ENCODE results near the gene SEC22C. TPM values are rescaled to one million over a fixed set of nuclear protein-coding genes. Genes with fewer than 3 reads are reported as not detected.

The SEC22C gene
- total RNA-seq, 1 donor from 2014 or later: 73.3 TPM

GRCh38 chr3:42524751-42525150, 57.0 kb downstream of the SEC22C start:
- no peak overlapping the region for H3K4me3 ChIP-seq (ENCODE audit: low read depth, low read length)
- no peak for TF ChIP-seq CTCF (IDR thresholded peaks at IDR 0.05; ENCODE audit: insufficient read depth, low read length, poor library complexity, severe bottlenecking)

GRCh38 chr3:42520906-42521305, 60.9 kb downstream of the SEC22C start:
- no peaks in the 10 kb centered on the region for H3K36me3 ChIP-seq (ENCODE audit: control insufficient read depth, insufficient read depth, low read length)
- no peaks in the 10 kb centered on the region for H3K27me3 ChIP-seq (ENCODE audit: control insufficient read depth, insufficient read depth, low read length)
- no peak for TF ChIP-seq CTCF (IDR thresholded peaks at IDR 0.05; ENCODE audit: insufficient read depth, low read length, poor library complexity, severe bottlenecking)
- no peak overlapping the region for H3K4me3 ChIP-seq (ENCODE audit: low read depth, low read length)
- DNase-seq (ENCODE audit: low read depth): no peak

More at GRCh38 chr3:42524751-42525150, 57.0 kb downstream of the SEC22C start:
- no peak for DNase-seq (ENCODE audit: low read depth)
- Histone ChIP-seq H3K36me3 (ENCODE audit: control insufficient read depth, insufficient read depth, low read length) (no peaks in the 10 kb centered on the region), H3K27me3 (ENCODE audit: control insufficient read depth, insufficient read depth, low read length) (no peaks in the 10 kb centered on the region)

- H3K27me3 ChIP-seq (ENCODE audit: control insufficient read depth, insufficient read depth, low read length): no peaks in the 10 kb centered on the region
- no peak for DNase-seq (ENCODE audit: low read depth)
- no peak overlapping the region for H3K4me3 ChIP-seq (ENCODE audit: low read depth, low read length)
- no peaks in the 10 kb centered on the region for H3K36me3 ChIP-seq (ENCODE audit: control insufficient read depth, insufficient read depth, low read length)
- TF ChIP-seq CTCF (IDR thresholded peaks at IDR 0.05; ENCODE audit: insufficient read depth, low read length, poor library complexity, severe bottlenecking): no peak
Measured at GRCh38 chr3:42520336-42520735, 61.4 kb downstream of the SEC22C start.

GRCh38 chr3:42519568-42519962, 62.2 kb downstream of the SEC22C start:
- DNase-seq (ENCODE audit: low read depth): no peak

GRCh38 chr3:42518800-42519567, 62.8 kb downstream of the SEC22C start:
- no peaks in the 10 kb centered on the region for H3K27me3 ChIP-seq (ENCODE audit: control insufficient read depth, insufficient read depth, low read length)
- H3K36me3 ChIP-seq (ENCODE audit: control insufficient read depth, insufficient read depth, low read length): no peaks in the 10 kb centered on the region
- H3K4me3 ChIP-seq (ENCODE audit: low read depth, low read length): no peak overlapping the region
- no peak for TF ChIP-seq CTCF (IDR thresholded peaks at IDR 0.05; ENCODE audit: insufficient read depth, low read length, poor library complexity, severe bottlenecking)
- no peak for DNase-seq (ENCODE audit: low read depth)

More at GRCh38 chr3:42519568-42519962, 62.2 kb downstream of the SEC22C start:
- Histone ChIP-seq H3K36me3 (ENCODE audit: control insufficient read depth, insufficient read depth, low read length) (no peaks in the 10 kb centered on the region), H3K27me3 (ENCODE audit: control insufficient read depth, insufficient read depth, low read length) (no peaks in the 10 kb centered on the region), H3K4me3 (ENCODE audit: low read depth, low read length) (no peak overlapping the region)
- TF ChIP-seq CTCF (IDR thresholded peaks at IDR 0.05; ENCODE audit: insufficient read depth, low read length, poor library complexity, severe bottlenecking): no peak

- no peaks in the 10 kb centered on the region for H3K36me3 ChIP-seq (ENCODE audit: control insufficient read depth, insufficient read depth, low read length)
- no peak overlapping the region for H3K4me3 ChIP-seq (ENCODE audit: low read depth, low read length)
- no peak for DNase-seq (ENCODE audit: low read depth)
- H3K27me3 ChIP-seq (ENCODE audit: control insufficient read depth, insufficient read depth, low read length): peaks cover under 1% of the 10 kb centered on the region
- no peak for TF ChIP-seq CTCF (IDR thresholded peaks at IDR 0.05; ENCODE audit: insufficient read depth, low read length, poor library complexity, severe bottlenecking)
Measured at GRCh38 chr3:42517117-42517516, 64.7 kb downstream of the SEC22C start.
